GM18520 (cell line): ENCODE results near the gene PCNP.
"Not testable (repeated sequence)": the region's sequence is repeated elsewhere in the genome, so short reads cannot be mapped to it uniquely, and the experiment has no call there.

Experiments used
- ATAC-seq: cut with Tn5 transposase; IDR thresholded peaks from one replicate; pipeline ENCODE4 v1.9.1; 2021; ENCODE audit not compliant: unreplicated experiment

PCNP gene

DNA sequence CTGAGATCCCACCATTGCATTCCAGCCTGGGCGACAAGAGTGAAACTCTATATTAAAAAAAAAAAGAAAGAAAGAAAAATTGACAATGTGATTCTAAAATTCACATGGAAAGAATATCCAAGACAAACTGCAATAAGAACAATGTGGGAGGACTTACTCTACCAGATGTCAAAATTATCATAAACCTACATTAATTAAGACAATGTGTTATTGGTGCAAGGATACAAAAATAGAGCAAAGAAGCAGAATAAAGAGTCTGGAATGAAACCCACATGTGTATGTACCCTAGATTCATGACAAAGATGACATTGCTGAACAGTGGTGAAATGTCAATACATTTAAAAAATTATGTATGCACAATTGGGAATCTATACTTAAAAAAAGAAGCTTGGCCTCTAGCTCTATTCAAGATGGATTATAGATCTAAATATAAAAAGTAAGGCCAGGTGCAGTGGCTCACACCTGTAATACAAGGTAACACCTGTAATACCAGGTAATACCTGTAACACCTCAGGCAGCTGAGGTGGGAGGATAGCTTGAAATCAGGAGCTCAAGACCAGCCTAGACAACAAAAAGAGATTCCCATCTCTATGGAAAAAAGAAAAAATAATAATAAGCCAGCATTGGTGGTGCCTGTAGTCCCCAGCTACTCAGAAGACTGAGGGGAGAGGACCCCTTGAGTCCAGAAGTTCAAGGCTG, 57.3 kb downstream of the PCNP start:
- no peak for ATAC-seq

DNA sequence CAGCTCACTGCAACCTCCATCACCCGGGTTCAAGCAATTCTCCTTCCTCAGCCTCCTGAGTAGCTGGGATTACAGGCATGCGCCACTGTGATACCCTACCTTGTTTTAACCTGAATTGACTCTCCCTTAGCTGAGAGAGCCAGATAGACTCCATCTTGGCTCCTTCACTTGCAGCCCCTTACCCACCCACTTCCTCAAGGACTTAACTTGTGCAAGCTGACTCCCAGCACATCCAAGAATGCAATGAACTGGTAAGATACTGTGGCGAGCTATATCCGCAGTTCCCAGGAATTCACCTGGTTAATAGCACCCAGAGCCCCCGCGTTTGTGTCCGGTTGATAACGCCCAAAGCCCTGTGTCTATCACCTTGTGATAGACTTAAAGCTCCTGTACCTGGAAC, 58.0 kb downstream of the PCNP start:
- not testable (repeated sequence) for ATAC-seq

DNA sequence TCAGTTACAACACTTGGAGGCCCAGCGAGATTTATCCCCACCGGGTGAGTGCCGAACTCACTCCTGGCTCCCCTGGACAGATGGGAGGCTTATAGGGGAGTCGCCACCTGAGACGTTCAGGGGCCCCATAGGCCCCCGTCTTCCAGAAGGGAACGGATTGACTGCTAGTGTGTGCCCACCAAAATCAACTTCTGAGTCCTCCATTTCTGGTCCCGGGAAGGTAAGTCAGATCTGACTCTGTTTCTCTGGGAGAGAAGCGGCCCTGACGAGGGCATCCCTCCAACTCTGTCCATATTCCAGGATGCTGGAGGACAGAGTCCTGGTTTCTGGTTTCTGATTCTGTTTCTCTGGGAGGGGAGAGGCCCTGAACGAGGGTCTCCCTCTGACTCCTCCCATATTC, 58.6 kb downstream of the PCNP start:
- ATAC-seq: no peak

DNA sequence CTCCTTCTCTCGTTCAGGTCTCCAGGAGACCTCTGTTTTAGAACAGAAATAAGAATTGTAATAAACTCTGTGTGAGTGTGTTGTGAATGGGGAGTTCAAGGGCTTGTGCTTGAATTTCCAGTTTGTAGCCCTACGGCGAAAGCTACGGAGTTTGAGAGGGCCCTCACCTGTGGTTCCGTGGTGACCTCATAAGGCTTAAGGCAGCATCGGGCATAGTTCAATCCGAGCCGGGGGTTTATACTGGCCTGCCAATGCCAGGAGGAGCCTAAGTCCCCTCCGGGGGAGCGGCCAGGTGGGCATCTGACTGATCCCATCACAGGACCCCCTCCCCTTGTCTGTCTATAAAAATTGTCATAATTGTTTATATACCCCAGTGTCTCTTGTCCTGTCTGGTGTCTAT, 59.2 kb downstream of the PCNP start:
- ATAC-seq: no peak

DNA sequence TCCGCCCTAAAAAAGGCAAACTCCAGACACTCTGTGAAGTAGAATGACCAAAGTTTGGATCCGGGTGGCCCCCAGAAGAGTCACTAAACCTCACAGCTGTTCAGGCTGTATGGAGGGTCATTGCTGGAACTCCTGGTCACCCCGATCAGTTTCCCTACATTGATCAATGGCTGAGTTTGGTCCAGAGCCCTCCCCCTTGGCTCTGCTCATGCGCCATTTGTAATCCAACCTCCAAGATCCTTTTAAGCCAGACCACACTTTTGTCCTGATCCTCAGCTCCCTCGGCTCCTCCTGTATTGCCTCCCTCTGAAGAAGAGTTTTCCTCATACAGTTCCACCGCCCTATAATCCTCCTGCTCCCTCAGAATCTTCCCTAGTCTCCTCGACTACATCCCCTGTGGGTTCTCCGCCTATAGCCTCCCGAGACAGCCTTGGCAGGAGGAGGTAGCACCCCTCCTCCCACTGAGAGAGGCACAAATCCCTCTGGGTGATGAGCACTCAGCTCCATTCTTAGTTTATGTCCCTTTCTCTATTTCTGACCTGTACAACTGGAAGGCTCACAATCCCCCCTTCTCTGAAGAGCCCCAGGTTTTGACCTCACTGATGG, 60.7 kb downstream of the PCNP start:
- no peak for ATAC-seq

DNA sequence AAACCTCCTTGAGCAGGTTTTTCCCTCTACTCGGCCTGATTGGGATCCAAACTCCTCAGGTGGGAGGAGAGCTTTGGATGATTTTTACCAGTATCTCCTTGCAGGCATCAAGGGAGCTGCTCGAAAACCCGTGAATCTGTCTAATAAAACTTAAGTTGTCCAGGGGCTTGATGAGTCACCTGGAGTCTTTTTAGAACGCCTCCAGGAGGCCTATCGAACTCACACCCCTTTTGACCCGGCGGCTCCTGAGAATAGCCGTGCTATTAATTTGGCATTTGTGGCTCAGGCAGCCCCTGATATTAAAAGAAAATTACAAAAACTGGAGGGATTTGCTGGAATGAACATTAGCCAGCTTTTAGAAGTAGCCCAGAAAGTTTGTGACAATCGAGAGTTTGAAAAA, 61.4 kb downstream of the PCNP start:
- ATAC-seq: no peak

DNA sequence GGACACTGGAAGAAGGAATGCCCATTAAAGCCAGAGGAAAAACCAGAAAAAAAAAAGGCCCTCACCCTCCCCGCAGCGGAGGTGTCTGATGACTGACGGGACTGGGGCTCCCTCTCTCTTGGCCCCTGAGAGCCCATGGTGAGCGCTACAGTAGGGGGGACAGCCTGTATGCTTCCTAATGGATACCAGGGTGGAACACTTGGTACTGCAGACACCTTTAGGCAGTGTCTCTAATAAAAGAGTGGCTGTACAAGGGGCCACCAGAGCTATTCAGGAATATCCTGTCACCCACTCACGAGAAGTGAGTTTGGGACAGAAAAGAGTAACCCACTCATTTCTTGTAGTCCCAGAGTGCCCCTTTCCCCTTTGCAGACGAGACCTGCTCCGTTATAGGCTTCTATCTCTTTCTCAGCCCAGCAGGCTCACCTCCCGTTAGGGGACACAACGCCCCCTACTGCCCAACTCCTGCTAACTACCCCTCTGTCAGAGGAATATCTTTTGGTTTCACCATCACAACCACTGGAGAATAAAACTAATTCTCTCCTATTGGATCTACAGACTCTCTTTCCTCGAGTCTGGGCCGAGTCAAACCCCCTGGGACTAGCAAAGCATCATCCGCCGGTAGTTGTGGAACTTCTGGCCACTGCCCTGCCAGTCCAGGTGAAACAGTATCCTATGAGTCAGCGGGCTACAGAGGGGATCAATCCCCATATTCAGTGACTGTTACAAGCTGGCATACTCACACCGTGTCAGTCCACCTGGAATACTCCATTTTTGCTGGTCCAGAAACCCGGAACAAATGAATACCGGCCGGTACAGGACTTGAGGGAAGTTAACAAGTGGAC, 62.2 kb downstream of the PCNP start:
- peak; percentile 77 for ATAC-seq

DNA sequence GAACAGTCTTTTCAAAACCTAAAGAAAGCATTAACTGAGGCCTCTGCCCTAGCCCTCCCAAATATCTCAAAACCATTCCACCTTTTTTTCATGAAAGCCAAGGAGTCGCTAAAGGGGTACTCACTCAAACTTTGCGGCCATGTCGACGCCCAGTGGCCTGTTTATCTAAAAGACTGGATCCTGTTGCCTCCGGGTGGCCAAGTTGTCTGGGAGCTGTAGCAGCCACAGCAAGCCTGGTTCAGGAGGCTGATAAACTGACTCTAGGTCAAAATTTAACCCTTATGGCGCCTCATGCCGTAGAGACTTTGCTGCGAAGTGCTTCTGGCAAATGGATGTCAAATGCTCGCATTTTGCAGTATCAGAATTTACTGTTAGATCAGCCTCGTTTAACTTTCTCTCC, 63.5 kb downstream of the PCNP start:
- ATAC-seq: no peak

DNA sequence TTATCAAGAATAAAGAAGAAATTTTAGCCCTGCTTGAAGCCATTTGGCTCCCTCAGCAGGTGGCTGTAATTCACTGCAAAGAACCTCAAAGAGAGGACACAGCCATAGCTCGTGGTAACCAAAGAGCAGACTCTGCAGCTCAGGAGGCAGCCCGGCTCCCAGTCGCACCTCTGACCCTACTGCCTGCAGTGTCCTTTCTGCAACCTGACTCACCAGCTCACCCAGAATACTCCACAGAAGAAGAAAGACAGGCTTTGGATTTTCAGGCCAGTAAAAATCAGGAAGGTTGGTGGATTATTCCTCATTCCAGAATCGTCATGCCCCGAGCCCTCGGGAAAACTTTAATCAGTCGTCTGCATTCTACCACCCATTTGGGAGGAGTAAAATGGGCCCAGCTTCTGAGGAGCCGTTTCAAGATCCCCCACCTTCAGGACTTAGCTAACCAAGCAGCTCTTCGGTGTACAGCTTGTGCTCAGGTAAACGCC, 64.3 kb downstream of the PCNP start:
- no peak for ATAC-seq

DNA sequence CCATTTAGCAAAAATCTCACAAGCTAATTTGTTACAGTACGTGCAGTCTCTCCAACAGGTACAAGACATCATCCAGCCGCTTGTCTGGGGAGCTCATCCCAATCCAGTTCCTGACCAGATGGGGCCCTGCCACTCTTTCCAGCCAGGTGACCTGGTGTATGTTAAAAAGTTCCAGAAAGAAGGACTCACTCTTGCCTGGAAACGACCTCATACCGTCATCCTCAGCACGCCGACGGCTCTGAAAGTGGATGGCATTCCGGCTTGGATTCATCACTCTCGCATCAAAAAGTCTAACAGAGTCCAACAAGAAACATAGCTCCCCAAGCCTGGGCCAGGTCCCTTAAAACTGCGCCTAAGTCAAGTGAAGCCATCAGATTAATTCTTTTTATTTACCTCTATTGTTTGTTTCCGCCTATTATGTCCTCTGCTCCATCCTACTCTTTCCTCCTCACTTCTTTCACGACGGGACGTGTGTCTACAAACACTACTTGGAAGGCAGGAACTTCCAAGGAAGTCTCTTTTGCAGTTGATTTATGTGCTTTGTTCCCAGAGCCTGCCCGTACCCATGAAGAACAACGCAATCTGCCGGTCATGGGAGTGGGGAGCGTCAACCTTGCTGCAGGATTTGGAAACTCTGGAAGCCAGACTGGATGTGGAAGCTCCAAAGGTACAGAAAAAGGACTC, 65.4 kb downstream of the PCNP start:
- ATAC-seq: no peak

DNA sequence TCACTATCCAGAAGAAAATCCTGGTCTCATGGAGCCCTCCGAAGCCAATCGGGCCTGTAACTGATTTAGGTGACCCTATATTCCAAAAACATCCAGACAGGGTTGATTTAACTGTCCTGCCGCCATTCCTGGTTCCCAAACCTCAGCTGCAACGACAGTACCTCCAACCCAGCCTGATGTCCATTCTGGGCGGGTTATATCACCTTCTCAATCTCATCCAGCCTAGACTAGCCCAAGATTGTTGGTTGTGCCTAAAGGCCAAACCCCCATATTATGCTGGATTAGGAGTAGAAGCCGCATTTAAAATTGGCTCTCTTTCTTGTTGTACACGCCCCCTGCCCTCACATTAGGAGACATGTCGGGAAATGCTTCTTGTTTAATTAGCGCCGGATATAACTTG, 66.3 kb downstream of the PCNP start:
- ATAC-seq: no peak

DNA sequence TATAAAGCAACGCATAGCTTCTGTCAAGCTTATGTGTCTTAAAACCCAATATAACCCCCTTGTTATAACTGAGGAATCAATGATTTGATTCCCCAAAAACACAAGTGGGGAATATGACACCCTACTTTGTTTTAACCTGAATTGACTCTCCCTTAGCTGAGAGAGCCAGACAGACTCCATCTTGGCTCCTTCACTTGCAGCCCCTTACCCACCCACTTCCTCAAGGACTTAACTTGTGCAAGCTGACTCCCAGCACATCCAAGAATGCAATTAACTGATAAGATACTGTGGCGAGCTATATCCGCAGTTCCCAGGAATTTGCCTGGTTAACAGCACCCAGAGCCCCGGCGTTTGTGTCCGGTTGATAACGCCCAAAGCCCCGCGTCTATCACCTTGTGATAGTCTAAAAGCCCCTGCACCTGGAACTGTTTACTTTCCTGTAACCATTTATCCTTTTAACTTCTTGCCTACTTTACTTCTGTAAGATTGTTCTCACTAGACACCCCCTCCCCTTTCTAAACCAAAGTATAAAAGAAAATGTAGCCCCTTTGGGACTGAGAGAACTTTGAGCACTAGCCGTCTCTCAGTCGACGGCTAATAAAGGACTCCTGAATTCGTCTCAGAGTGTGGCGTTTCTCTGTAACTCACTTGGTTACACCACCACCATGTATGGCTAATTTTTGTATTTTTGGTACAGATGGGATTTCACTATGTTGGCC, 67.6 kb downstream of the PCNP start:
- ATAC-seq: not testable (repeated sequence)

DNA sequence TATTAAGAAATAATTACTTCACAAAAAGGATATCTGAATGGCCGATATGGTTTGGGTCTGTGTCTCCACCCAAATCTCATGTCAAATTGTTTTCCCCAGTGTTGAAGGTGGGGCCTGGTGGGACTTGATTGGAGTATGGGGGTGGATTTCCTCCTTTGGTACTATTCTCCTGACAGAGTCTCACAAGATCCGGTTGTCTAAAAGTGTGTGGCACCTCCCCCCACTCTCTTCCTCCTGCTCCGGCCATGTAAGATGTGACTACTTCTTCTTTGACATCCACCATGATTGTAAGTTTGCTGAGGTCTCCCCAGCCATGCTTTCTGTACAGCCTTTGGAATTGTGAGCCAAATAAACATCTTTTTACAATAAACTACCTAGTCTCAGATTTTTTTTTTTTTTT, 68.5 kb downstream of the PCNP start:
- no peak for ATAC-seq

DNA sequence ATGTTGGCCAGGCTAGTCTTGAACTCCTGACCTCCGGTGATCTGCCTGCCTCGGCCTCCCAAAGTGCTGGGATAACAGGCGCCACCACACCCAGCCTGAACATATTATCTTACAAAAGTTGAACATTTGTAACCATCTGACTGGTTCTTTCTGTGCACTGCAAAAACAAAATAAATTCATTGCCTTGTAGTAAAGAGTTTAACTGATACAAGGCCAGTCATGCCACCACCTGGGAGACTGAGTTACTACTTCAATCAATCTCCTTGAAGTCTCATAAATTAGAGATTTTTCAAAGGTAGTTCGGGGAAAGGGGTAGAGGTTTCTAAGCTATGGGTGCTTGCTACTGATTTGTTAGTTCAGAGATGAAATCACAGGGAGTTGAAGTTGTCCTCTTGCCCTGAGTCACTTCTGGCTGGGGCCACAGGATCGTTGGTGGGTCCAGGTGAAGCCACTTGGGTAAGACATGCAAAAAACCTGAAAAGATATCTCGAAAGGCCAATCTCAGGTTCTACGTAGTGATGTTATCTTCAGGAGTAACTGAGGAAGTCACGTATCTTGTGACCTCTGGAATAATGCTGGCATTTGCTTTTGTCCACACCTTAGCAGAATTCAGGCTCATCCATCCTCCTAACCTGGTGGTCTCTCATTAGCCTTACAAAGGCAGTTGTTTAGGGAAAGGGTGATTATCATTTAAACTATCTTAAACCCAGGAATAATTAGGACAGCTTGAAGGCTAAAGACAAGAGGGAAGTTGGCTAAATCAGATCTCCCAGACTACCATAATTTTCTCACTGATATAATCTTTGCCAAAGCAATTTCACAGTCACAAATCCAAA, 69.2 kb downstream of the PCNP start:
- no peak for ATAC-seq
